Measurements from ENCODE around the gene SDK1.

SDK1 gene

GRCh38 chr7:4028221-4028620 lies 727.2 kb downstream of the SDK1 start:
- DNase-seq, result no peak

DNA sequence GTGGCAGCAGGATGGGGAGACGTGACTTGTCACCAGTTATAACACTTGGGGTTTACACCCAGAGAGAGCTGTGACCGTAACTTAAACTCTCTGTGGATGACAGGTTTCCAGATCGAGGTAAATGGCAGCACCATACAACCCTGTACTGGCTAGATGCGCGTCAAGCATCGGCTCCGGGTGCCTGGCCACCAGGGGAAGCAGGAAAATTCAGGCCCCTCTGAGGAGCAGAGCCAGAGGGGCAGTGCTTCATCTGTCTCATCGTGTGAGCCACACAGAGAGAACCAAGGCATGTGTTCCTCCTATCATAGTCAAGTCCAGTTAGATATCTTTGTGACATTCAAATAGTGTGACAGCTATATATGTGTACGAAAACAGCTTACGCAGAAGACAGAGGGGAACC lies 728.9 kb downstream of the SDK1 start:
- DNase-seq, result no peak

- DNase-seq, result no peak
Measured at GRCh38 chr7:4030346-4030950, 729.4 kb downstream of the SDK1 start.

- DNase-seq, result no peak
Measured at GRCh38 chr7:4033996-4034395, 732.9 kb downstream of the SDK1 start.

DNA sequence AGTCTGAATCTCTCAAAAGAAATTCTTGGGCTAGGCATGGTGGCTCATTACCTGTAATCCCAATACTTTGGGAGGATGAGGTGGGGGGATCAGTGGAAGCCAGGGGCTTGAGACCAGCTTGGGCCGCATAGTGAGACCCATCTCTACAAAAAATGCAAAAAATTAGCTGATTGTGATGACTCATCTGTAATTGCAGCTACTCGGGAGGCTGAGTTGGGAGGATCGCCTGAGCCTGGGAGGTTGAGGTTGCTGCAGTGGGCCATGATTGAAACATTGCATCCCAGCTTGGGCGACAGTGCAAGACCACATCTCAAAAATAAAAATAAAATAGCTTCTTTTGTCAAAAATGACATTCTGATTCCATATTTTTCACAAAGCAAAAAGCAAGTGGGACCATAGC lies 736.3 kb downstream of the SDK1 start:
- no peak for DNase-seq

DNA sequence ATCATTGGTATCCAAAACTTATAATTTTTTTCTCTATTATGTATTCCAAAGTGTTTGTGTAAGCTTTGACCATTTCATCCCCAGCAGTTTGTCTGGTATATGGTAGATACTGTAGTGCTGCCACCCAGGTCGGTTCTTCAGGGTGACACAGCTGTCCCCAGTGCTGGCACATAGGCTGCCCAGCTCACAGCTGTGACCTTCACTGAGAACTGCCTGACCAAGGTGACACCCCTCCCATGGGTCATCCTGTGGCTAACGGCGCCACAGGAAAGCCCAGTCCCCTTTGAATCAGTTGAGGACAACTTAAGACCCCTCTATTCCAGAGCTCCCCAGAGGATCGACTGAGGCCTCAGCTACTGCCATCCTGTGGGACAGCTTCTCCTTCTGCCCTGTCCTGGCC lies 736.8 kb downstream of the SDK1 start:
- no peak for DNase-seq

DNA sequence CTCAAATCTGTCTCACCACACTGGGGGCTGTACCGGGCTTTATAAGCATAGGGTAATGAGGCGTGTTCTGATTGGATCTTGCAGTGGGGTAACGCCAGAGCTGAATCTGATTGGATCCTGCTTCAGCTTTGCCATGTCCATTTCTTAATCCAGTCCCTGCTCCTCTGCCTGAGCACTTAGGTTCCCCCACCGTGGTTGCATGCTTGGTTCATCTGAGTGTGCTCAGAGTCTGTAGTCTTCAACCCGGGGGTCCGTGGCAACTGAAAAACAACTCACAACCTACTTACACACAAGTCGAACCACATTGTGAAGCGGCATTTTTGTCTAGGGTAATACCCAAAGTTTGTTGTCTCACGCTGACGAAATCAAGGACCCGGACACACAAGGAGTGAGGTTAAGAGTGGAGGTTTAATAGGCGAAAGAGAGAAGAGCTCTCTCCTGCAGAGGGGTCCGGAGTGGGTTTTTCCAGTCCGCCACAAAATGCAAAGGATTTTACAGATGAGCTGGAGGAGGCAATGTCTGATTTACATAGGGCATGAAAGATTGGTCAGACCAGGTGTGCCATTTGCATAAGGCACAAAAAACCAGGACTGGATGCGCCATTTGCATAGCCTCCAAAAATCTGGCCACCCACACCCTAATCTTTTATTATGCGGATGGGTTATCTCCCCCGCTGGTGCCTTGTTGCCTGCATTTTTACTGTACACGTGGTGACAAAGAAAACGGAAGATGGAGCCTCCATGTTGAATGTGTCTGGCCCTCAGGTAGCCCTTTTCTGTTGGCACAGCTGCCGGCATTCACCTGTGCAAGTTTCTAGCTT lies 739.3 kb downstream of the SDK1 start:
- DNase-seq, result no peak

GRCh38 chr7:4042402-4043045 lies 741.5 kb downstream of the SDK1 start:
- DNase-seq, result no peak

- DNase-seq, result no peak
Measured at GRCh38 chr7:4043988-4044387, 742.9 kb downstream of the SDK1 start.

- no peak for DNase-seq
Measured at GRCh38 chr7:4045450-4045849, 744.4 kb downstream of the SDK1 start.

GRCh38 chr7:4045975-4046374 lies 744.9 kb downstream of the SDK1 start:
- no peak for DNase-seq

- no peak for DNase-seq
Measured at GRCh38 chr7:4048336-4048735, 747.3 kb downstream of the SDK1 start.

GRCh38 chr7:4049202-4049601 lies 748.1 kb downstream of the SDK1 start:
- no peak for DNase-seq

GRCh38 chr7:4050126-4050660 lies 749.1 kb downstream of the SDK1 start:
- no peak for DNase-seq

DNA sequence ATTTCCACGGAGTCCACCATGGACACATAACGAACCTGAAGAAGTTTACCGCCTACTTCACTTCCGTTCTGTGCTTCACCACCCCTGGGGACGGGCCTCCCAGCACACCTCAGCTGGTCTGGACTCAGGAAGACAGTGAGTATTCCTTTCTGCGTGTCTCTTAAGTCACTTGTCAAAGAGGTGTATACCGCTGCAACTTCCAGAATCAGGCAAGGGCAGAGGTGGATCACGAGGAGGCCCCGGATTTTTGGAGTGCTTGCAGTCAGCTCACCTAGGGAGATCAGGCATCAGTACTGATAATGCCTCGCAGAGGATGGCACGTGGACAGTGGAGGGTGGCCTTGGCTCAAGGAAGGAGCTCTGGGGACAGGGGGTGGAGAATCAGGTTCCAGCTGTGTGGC lies 750.6 kb downstream of the SDK1 start:
- DNase-seq, result no peak

DNA sequence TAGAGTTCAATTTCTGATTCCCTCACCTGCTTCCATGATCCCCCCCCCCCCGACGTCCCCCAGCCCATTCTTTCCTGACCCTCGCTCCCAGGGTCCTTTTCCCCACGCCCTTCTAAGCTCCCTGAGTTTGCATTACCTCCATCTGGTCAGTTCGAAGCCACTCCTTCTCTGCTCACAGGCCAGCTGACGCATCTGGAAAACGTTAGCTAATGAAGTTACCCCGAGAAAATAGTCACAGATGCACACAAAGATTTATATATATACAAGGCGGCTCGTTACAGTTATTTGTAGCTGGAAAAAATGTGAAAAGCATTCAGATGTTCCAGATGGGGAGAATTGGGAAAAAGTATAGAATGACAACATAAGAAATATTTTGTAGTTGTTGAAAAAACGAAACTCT lies 751.1 kb downstream of the SDK1 start:
- no peak for DNase-seq

DNA sequence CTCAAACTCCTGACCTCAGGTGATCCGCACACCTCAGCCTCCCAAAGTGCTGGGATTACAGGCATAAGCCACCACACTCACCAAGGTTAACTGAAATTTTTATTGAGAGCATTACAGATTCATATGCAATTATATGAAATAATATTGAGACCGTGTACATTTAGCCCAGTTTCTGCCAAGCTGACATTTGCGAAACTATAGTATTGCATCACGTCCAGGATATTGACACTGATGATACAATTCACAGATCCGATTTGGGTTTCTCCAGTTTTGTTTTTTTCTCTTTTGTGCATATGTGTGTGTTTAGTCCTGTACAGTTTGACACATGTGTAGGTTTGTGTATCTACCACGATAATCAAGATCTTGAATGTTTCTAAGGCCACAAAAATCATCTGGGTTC lies 753.1 kb downstream of the SDK1 start:
- DNase-seq, result no peak

- no peak for DNase-seq
Measured at GRCh38 chr7:4056552-4057288, 755.7 kb downstream of the SDK1 start.

DNA sequence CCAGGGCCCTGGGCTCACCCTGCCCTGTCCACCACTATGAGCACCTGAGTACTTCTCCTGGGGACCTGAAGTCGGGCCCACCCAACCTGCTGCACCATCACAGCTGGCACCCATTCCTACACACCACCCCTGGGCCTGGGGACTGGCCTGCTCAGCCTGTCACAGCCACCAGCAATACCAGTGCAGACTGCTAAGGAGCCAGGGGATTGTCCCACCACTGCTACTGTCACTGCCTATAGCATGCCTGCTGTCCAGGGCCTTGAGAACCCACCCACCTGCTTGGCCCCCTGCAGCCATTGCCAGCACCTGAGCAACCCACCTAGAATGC lies 756.2 kb downstream of the SDK1 start:
- DNase-seq, result no peak

DNA sequence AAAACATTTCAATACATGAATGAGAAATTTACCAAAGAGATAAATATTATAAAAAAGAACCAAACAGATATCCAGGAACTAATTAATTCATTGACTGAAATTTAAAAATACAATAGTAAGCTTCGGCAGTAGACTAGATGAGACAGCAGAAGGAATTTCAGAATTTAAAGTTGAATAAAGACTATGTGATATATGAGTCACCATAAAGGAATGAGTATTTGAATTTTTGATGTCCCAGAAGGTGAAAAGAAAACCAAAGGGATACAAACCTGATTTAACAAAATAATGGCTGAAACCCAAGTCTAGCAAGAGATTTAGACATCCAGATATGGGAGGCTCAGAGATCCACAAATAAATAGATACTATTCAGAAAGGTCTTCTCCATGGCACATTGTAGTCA lies 757.1 kb downstream of the SDK1 start:
- DNase-seq, result no peak

- DNase-seq, result no peak
Measured at GRCh38 chr7:4065190-4065589, 764.1 kb downstream of the SDK1 start.

GRCh38 chr7:4066206-4066605 lies 765.2 kb downstream of the SDK1 start:
- no peak for DNase-seq

Data from activated CD4-positive, alpha-beta T cell treated with anti-CD3 and anti-CD28 coated beads, Interleukin-2, amount 50 U/mL, for 1 hour (primary cell).